Measurements from ENCODE around the gene ELAVL1. TPM values are rescaled to one million over a fixed set of nuclear protein-coding genes. Genes with fewer than 3 reads are reported as not detected.

ELAVL1 gene
- total RNA-seq: 31.6 and 39.9 TPM in 2 replicates

DNA sequence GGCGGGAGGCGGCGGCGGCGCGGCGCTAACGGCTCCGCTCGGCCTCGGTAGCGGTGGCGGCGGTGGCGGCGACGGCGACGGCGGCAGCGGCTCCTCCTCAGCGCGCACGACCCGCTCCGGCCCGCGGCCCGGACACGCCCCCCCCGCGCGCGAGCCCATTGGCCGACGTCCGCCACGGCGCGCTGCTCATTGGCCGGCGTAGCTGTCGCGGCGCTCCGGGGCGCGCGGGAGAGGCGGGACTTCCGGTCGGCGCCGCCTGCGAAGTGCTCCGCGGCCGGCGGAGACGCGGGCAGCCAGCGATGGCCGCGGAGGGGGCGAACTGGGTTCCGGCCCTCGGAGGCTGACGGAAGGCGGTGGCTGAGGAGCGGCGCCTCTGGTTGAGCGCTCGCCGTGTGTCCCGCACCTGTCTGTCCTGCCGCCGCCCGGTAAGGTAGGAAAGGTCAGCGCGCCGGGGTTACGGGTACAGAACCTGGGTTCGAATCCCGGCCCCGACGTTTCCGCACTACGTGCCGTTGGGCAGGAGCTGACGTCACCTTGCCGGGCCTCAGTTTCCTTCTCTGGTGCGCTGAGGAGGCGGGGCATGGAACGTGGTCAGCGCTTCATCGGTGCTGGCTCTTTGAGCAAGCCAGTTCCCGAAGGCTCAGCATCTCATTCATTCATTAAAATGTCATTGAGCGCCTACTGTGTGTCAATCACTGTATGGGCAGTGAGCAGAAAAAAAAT is at the start of gene ELAVL1:
ELAVL1 (minus strand) TSS at position 108 of the 723 bp plus-strand sequence. CDS start 13,826 bp downstream, outside the sequence.

GRCh38 chr19:8052464-8052859 is 47.0 kb upstream of the ELAVL1 start, which contains the start of gene CCL25:
CCL25 (plus strand) TSS chr19:8052760; CDS start chr19:8053050, 290 bp downstream.

GRCh38 chr19:7943444-7944176 is 61.8 kb downstream of the ELAVL1 start, which contains the start of gene TIMM44:
TIMM44 (minus strand) TSS chr19:7943666; CDS start chr19:7943651, 15 bp downstream.

GRCh38 chr19:7926021-7926726 is 79.3 kb downstream of the ELAVL1 start, which contains the start of gene CTXN1:
CTXN1 (minus strand) TSS chr19:7926135; CDS start chr19:7925538, 597 bp downstream.

DNA sequence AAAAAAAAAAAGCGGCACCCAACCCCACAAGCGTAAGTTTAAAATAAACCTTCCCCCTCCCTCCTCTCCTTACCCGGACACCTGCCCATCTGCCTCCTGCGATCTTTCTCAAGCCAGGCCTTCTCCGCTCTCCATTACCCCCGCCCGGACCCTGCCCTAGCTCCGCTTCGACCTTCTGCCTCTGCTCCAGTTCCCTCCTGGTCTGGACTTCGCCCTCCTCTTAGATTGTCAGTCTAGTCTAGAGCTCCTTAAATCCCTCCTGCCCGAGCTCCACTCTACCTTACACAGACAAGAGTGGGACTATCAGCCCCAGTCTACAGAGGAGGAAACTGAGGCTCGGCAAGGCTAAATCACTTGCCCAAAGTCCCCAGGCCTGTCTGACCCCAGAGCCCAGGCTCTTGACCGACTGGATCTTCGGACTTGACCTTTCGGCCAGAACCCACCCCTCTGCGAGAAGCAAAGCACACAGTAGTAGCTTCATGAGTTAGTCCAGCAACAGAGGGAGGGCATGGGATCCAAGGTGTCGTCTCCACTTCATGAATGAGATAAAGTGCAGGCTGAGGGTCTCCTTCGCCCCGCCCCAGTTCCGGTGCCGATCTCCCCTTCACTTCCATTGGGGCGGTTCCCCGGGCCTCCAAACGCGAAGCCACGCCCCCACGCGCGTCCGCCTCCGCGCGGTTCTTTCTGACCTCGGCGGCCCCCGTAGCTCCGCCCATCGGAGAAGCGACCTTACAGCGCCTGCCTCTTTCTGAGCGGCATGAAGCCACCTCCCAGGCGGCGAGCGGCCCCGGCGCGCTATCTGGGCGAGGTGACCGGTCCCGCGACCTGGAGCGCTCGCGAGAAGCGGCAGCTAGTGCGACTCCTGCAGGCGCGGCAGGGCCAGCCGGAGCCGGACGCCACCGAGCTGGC is 85.6 kb downstream of the ELAVL1 start, which contains the start of gene SNAPC2:
SNAPC2 (plus strand) TSS at position 729 of the 909 bp plus-strand sequence; CDS start at position 758, 29 bp downstream.

GRCh38 chr19:7914598-7915045 is 90.8 kb downstream of the ELAVL1 start, which contains the start of gene TGFBR3L:
TGFBR3L (plus strand) TSS chr19:7914830.

Other genes starting within 250 kb of the ELAVL1 start
- not detected in 2 replicates for gene CLEC4M, start 242.4 kb downstream of the ELAVL1 start, total RNA-seq
- gene EVI5L, start 175.4 kb downstream of the ELAVL1 start, total RNA-seq: 12.0 and 12.1 TPM in 2 replicates
- gene PRR36, start 131.3 kb downstream of the ELAVL1 start, total RNA-seq: under 0.01 TPM in 1 of 2 replicates, not detected in the other
- 8.3 and 19.0 TPM in 2 replicates for gene LRRC8E, start 117.1 kb downstream of the ELAVL1 start, total RNA-seq
- gene MAP2K7, start 101.8 kb downstream of the ELAVL1 start, total RNA-seq: 11.3 and 11.5 TPM in 2 replicates
- 4.3 and 5.5 TPM in 2 replicates for gene TGFBR3L, start 90.8 kb downstream of the ELAVL1 start, total RNA-seq
- 10.1 and 20.7 TPM in 2 replicates for gene SNAPC2, start 85.3 kb downstream of the ELAVL1 start, total RNA-seq
- 8.2 TPM in 1 of 2 replicates, not detected in the other for gene CTXN1, start 79.5 kb downstream of the ELAVL1 start, total RNA-seq
- gene TIMM44, start 62.0 kb downstream of the ELAVL1 start, total RNA-seq: 71.8 and 84.6 TPM in 2 replicates
- gene CCL25, start 47.1 kb upstream of the ELAVL1 start, total RNA-seq: not detected in 2 replicates
- gene FBN3, start 144.0 kb upstream of the ELAVL1 start, total RNA-seq: not detected in 2 replicates
- gene CERS4, start 203.7 kb upstream of the ELAVL1 start, total RNA-seq: 5.8 and 9.4 TPM in 2 replicates